Nasal cavity respiratory epithelium epithelial cell of viscerocranial mucosa (primary cell): Measurements from ENCODE around the gene MYOM1. TPM values are rescaled to one million over a fixed set of nuclear protein-coding genes. Genes with fewer than 3 reads are reported as not detected.

Experiments
- total RNA-seq: library from RNA; depleted of rRNA; stranded (reverse); fragments of >200 nt; gene quantifications from 2 replicates; pipeline ENCODE4 v1.2.3, GENCODE V29; 2014

Gene MYOM1
- total RNA-seq: 0.68 and 0.85 TPM in 2 replicates

GRCh38 chr18:3219631-3220335 lies at the start of gene MYOM1:
Gene MYOM1 (minus strand): TSS chr18:3219968. CDS start chr18:3215223, 4,745 bp downstream.

GRCh38 chr18:3261373-3262233 lies 41.8 kb upstream of the MYOM1 start, which contains the start of gene MYL12B:
Gene MYL12B (plus strand): TSS chr18:3262133. CDS start chr18:3272899, 10,766 bp downstream.

GRCh38 chr18:3247240-3248061 lies 27.7 kb upstream of the MYOM1 start, which contains the start of gene MYL12A:
Gene MYL12A (plus strand): TSS chr18:3247801. CDS start chr18:3253248, 5,447 bp downstream.

Other genes with a start within 250 kb of the MYOM1 start
- gene LPIN2, start 206.8 kb downstream of the MYOM1 start, total RNA-seq: 7.5 and 12.0 TPM in 2 replicates
- gene MYL12A, start 27.8 kb upstream of the MYOM1 start, total RNA-seq: 465 and 857 TPM in 2 replicates
- 494 and 505 TPM in 2 replicates for gene MYL12B, start 42.2 kb upstream of the MYOM1 start, total RNA-seq
- 420 and 589 TPM in 2 replicates for gene TGIF1, start 230.2 kb upstream of the MYOM1 start, total RNA-seq